GM18499 (cell line): Measurements from ENCODE around the gene MYOM1.
"Not testable (repeated sequence)": the region's sequence is repeated elsewhere in the genome, so short reads cannot be mapped to it uniquely, and the experiment has no call there.

ENCODE experiments used
- ATAC-seq: cut with Tn5 transposase; IDR thresholded peaks from one replicate; pipeline ENCODE4 v1.9.1; 2021; ENCODE audit warnings: moderate number of reproducible peaks; ENCODE audit not compliant: insufficient read depth, unreplicated experiment

MYOM1 gene

DNA sequence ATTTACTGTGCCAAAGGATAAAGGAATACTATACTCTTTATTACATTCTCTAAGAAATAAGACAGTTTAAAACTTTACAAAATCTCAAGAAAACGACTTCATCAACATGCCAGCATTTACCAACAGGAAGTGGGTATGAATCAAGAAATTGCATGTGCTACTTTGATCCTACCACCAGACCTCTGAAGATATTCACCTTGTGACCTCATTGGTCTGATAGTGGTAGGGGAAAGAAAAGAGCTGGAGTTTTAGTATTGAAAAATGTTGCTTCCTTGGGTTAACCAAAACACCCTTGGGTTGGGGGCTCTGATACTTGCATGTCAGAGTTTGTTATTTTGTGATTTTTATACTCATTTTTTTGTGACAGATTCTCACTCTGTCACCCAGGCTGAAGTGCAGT is 122.7 kb downstream of the MYOM1 start:
- no peak for ATAC-seq

DNA sequence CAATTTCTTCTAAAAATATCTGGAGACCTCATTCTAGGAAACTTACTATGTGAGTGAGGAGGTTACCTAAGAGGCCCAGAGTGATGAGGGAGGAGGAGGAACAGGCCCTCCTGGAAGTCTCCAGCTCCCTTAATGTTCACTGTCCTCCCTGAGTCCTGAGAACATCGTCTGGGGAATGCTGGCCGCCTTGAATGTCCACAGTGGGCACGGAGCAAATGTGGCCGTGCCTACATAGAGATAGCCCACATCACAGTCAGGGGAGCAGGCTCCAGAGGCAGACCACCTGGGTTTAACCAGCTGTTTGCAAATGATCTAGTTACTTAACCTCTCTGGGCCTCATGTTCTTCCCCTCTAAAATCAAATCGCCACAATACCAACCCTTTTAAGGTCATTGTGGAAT is 123.8 kb downstream of the MYOM1 start:
- no peak for ATAC-seq

DNA sequence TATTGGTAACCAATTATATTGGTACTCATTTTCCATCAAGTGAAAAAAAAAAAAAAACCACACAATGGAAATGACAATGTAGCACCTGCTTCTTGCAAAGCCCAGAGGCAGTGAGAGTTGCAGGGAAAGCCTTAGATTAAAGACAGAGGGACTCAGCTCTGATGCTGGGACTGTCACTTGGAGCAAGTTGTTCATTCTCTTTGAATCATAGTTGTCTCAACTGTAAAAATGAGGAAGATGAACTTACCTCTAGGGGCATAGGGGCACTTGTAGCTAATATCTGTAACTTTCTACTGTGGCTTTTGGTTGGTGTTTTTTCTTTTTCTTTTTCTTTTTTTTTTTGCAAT is 125.5 kb downstream of the MYOM1 start:
- no peak for ATAC-seq

DNA sequence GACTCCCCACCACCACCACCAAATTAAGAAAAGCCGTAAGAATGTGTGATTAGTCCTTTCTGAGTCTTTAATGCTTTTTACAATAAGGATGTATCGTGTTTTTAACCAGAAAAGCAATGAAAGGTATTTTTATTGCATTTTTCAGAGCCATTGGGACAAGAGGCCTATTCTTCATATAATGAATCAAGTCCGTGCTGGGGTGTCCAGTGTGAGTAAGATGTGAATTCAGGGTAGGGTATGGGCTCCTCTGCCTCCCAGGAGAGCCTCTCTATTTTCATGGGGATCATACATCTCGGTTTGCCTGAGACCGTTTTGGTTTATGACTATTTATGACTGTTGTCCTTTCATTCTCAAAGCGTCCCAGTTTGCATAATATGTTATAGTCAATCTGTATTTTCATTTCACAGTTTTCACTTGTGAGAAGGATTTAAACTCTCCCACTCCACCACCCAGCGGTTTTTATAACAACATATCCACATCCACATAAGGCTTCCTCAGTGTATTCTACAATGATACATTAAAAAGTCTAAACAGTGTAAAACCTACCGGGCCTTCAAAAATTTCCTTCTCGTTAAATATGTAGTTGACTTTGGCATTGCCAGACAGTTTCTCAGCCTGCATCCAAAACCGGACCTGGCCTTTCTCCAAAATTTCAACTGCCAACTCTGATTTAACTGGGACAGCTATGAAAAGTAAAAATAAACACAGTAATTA is 126.0 kb downstream of the MYOM1 start:
- ATAC-seq = no peak

DNA sequence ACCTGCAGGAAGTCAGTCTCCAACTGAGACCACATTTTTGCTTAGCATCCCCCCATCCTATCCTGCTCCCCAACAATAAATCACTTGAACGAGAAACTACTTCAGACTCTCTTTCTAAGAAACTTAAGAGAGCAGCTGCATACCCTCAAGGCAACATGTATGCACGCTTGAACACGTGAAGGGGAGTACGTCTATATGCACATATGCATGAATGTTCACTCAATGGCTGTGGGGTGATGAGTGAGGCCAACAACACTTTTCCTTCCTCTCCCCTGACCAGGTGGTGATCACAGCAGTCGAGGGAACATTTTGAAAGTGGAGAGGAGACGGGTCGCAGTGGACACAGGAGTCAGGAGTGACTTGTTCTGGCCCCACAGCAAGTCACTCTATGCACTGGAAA is 127.0 kb downstream of the MYOM1 start:
- ATAC-seq = no peak

DNA sequence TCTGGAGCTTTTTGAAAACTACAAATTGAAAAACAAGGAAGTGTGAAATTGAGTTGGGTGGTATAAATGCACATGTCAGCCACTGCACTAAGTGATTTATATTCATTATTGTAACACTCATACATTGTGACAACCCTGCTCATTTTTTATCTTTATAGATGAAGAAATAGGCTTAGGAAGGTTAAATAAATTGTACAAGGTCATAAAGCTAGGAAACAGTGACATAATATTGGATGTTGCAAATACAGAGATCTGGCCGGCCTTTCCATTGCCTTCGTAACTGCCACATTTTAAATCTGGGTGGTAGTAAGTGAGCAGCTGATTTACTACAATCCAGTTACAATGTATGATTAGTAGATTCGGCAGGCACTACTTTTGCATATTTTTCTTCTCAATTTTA is 130.2 kb downstream of the MYOM1 start:
- ATAC-seq = no peak

DNA sequence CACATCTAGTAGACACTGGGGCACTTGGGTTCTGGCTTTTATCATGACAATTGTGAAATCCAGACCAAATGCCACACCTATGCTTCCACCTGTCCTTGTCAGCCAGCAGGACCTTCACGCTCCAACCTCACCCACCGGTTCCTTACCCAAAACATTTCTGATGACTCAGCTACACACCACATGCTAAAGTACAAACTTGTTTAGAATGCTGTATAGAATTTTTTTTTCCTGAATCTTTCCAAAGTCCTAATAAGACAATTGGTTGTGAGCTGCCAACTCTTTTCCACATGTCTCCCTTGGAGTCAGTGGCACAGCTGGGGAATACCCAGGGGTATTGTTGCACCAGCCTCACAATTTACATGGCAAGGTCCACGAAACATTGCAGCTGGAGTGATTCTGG is 131.3 kb downstream of the MYOM1 start:
- ATAC-seq = no peak

DNA sequence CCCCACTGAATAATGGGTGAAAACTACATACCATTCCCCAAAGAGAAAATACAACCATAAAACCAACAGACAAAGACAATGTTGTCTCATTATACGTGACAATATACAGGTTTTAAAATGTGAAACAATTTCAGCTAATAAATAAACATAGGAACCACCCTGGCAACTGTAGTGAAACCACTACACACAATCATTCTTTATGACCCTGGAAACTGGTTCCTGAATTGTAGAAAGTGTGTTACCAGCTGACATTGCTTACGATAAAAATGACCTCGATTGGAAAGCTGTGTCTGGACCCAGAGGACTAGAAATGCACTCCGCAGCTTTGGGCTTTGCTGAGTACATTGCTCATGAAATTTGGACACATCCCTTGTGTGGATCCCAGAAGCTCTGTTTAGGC is 132.9 kb downstream of the MYOM1 start:
- ATAC-seq = no peak

DNA sequence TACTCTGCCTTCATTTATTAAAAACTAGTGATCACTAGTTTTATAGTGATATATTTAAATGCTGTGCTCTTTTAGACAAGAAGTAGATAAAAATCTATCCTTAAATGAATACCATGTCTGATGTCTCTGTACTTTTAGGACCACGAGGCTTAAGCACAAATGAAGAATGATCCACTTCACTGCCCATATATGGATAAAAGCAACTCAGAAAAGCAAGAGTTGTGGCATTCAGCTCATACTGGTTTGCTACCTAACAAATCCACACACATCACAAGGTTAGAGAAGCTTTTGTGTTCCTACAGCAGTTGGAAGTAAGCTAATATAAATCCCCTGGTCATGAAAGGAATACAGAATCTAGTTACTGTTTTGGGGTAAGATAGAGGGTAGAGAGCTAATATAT is 134.2 kb downstream of the MYOM1 start:
- ATAC-seq = no peak

DNA sequence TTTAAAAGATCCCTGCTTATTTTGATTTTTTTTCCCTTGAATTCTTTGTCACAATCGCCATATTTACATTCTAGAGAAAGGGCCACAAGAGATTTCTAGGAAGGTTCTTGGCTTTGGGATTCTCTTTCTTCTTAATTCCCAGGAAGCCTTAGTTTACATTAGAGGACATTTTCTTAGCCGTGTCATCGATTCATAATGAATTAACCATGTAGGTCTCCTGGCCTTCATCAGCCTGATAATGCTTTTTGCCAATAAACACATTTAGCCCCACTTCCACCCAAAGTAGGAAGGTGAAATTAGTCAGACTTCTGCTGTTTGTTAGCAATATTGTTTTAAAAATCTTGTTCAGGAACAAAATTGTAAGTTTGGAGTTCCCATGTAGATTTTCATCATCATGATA is 135.6 kb downstream of the MYOM1 start:
- no peak for ATAC-seq

DNA sequence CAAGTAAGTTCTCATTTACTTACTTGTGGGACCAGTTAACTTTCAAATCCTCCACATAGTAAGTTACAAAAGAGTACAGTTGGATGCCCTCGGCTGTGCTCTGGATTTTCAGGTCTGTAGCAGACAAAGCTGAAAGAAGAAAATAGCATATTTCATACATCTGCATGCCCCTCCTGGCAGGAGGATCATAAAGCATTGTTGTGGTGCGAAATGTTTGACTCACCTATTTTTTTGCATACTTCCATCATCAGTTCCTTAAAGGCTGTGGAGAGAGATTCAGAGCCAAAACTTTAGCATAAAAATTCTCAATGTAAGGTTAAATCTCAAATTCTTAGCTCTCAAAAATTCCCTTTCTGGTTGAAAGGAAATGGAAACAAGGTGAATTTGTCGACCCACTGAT is 136.0 kb downstream of the MYOM1 start:
- ATAC-seq = no peak

DNA sequence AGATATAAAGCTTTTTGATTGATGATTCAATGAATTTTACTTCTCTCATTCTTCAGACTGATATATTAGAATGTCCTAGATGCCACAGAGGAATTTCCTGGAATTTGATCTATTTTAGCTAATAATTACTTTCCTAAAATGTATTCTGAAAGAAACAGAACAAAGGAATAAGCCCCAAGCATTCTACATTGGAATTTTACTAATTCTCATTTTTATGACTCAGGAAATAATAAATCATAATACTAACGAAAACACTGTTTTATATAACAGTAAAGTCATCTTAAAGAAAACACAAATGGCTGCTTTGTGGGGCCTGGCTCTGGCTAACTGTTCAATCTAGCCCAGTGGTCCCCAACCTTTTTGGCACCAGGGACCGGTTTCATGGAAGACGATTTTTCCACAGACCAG is 138.2 kb downstream of the MYOM1 start:
- ATAC-seq = no peak

DNA sequence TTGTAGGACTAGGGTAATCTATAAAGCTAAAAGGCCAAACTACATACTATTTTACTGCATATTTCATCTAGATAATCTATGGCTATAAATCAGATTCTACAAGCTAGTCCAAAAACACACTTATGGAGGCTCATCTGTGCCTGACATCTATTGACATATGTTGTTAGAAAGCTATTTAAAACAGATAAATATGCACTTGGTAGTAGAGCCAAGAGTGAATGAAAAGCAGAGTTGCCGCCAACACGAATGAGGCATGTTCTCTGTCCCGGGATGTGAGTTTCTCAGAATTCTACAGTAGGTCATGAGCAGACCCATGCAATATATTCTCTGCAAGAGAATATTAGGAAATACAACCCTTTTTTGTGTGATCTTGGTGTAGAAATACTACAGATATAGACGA is 140.1 kb downstream of the MYOM1 start:
- no peak for ATAC-seq

DNA sequence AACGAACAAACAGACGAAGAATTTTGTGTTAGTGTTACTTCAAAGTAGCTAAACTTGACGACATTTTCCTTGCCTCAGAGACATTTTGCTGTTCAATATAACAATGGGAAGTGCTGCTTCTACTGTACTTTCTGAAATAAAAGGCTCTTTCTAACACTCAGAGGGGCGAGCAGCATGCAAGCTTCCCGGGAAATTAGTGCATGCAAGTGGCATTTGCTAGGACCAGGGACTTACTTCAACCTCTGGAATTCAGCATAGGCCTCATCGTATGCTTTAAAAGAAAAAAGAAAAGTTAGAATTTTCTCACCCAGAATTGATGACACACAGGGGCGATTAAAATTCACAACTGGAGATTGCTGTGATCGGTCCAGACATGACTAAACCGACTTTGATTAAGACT is 144.3 kb downstream of the MYOM1 start:
- ATAC-seq = no peak

DNA sequence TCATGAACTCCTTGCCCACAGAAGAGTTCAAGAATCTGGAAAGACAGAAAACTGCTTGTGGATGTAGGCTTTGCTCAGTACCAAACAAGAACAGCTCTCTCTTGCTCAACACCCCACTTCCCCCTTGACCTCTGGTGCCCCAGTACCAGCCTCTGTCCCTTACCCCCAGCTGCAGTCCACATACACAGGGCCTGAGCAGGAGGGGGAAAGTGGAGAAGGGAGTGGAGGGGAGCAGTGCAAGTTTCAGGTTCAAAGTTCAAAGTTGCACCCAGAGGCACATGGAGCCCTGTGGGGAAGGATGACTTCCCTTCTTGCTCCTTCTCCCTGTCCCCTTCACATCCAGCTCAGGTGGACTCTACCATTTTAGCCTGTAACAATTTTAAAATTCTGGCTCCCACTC is 145.7 kb downstream of the MYOM1 start:
- ATAC-seq = no peak

DNA sequence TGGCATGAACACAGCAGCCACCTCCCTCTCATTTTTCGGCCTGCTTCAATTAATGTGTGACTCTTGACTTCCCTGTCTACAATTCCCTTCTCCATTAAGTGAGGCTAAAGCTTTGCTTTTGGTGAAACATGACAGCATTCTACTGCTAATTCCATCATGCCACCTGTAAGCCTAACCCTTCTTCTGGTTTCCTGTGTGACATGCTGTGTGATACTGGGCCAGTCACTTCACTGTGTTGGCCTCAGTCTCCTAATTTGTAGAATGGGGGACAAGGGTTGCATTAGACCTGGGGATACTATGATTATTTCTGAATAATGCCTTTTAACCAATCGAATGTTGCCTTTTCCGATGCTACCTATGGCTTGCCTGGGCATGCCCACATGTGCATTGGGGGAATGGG is 146.4 kb downstream of the MYOM1 start:
- not testable (repeated sequence) for ATAC-seq

DNA sequence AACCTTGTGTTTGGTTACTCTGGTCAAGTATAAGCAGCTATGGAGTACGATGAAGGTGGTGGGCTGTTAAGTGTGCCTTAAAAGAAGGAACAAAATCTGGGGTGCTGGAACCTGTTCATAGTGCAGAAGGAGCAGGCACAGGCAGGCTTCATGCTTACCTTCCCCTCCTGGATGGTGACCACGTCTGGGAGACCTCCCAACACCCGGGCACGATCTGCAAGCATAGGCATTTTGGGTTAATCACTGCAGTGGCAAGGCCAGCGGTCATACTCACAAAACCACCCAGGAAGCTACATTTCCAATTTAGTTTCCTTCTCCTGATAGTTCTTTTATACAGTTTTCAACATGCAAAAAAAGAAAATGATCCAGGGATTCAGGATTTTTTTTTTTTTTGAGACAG is 148.1 kb downstream of the MYOM1 start:
- ATAC-seq = no peak

DNA sequence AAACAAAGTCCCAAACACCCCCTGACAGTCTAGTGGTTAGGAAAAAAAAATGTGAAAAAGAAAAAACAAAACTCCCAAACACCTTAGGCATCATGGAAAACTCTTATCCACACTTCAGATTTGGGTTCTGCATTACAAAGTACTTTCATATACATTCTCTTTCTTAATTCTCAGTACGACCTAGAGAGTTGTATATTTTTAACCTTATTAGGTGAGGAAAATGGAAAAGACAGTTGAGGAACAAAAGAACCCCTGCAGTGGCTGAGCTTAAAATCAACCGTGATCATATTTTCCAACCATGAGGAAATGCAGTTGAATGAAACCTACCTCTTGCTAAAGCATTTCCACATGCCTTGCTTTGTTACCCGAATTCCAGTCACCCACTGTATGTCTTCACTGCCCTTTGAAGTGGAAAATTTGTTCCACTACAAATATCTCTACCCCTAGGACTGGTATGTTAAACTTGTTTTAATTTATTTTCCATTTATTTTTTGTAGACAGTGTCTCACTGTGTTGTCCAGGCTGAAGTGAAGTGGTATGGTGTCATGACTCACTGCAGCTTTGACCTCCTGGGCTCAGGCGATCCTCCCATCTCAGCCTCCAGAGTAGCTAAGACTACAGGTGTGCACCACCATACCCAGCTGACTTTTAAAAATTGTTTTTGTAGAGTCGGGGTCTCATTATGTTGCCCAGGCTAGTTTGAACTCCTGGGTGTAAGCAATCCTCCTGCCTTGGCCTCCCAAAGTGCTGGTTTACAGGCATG is 149.9 kb downstream of the MYOM1 start:
- ATAC-seq = no peak

DNA sequence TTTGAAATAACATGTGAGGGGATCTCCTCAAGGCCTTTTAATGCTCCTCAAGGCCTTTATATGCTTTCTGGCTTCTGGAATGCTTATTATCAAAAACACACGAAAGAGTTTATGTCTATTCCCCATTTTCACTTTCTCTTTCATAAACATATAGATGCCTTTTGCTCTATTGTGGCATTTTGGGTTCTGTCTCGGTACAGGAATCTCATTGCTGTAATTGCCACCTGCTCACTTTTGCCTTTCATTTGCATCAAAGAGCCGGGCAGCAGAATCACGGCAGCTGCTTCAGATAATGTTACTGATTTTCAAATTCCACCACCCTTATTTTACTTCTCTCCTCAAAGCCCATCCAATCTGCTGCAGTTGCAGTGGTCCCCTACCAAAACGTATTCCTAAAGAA is 152.0 kb downstream of the MYOM1 start:
- ATAC-seq = no peak

DNA sequence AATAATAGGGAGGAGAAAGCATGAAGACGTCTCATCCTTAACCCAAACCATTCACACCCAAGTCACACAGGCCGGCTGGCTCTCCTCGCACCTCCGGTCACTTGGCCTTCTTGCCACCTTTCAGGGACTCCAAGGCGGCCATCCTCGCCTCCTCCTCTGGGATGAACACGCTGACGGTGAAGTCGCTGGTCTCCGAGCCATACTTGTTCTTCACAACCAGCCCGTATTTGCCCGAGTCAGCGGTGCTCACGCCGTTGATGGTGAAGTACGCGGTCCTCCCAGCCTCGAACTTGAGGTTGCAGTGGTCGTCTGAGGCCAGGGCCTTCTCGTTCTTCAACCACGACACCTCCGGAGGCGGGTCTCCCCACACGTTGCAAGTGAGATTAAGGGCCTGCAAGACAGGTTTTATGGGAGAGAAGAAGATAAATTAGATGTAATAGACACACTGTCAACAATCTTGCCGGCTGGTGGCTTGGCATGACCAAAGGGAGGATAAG is 152.6 kb downstream of the MYOM1 start:
- ATAC-seq = no peak

DNA sequence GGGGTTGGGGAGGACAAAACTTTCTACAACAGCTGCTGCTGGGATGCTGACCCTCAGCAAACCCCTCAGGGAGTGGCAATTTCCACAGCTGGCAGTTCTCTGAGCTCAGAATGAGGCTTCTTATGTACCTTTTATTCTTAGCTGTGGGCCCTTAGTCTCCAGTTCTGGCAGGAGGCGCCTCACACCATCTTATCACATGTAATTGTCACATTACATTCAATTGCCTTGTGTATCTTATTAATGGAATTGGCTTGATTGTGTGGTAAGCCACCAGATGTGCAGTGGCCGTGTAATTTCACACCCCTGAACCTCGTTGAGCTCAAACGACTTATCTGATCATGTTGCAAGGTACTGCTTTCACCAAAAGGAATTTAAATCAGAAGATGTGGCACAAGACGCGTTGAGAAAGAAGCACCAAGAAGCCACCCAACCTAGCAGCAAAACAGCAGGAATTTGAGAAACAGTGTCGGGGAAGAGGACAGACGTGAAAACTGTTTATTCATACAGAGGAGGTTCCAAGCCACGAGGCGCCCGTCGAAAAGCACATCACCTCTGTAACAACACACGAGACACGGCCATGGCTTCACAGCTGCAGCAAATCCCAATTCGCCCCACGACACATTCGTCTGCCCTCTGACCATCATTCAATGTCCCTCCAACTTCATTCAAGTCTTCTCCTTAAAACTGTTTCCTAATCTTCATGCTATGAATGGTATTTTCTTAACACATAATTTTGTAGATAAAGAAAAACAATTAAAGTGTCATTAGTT is 153.2 kb downstream of the MYOM1 start:
- ATAC-seq = no peak
